Neural cell (in vitro differentiated cells): ENCODE measurements around the gene CLASP2. TPM values are rescaled to one million over a fixed set of nuclear protein-coding genes. Genes with fewer than 3 reads are reported as not detected.

Experiments used
- H2AFZ ChIP-seq: fragments of 200-600, 300-800 bp; sonication (generic), shearing (Covaris generic); 2 replicates; pipeline ENCODE4 v1.6.0; 2014; ENCODE audit warnings: low read depth, mild to moderate bottlenecking, antibody characterized with exemption, low read length, moderate library complexity
- H3F3A ChIP-seq: fragments of 200-600 bp; shearing (Covaris generic); 2 replicates; pipeline ENCODE4 v1.6.1; 2016; ENCODE audit warnings: mild to moderate bottlenecking, moderate library complexity, mixed read lengths, antibody characterized with exemption, low read length; ENCODE audit not compliant: insufficient read depth, poor library complexity, severe bottlenecking
- H3K27ac ChIP-seq: fragments of 200-600, 300-800 bp; sonication (generic), shearing (Covaris generic); 2 replicates; pipeline ENCODE4 v1.5.1; 2014; ENCODE audit warnings: mild to moderate bottlenecking, low read length, moderate library complexity
- H3K27me3 ChIP-seq: fragments of 300-800, 200-600 bp; sonication (generic), shearing (Covaris generic); 2 replicates; pipeline ENCODE4 v1.6.0; 2014; ENCODE audit warnings: mild to moderate bottlenecking, low read depth, low read length, moderate library complexity; ENCODE audit not compliant: insufficient read depth
- H3K36me3 ChIP-seq: fragments of 300-800, 200-600 bp; sonication (generic), shearing (Covaris generic); 2 replicates; pipeline ENCODE4 v1.5.1; 2014; ENCODE audit warnings: mild to moderate bottlenecking, antibody characterized with exemption, low read length, moderate library complexity; ENCODE audit not compliant: insufficient read depth
- H3K4me2 ChIP-seq: fragments of 300-800, 200-600 bp; sonication (generic), shearing (Covaris generic); 2 replicates; pipeline ENCODE4 v1.6.0; 2014; ENCODE audit warnings: mild to moderate bottlenecking, low read length
- H3K4me3 ChIP-seq: fragments of 300-800, 200-600 bp; sonication (generic), shearing (Covaris generic); 2 replicates; pipeline ENCODE4 v1.5.1; 2014; ENCODE audit warnings: mild to moderate bottlenecking, low read length, moderate library complexity
- H3K79me2 ChIP-seq: fragments of 200-600 bp; shearing (Covaris generic); replicated peaks from 2 replicates; pipeline ENCODE4 v1.6.0; 2014; ENCODE audit warnings: mild to moderate bottlenecking, low read length, moderate library complexity; ENCODE audit not compliant: insufficient read depth
- H3K9ac ChIP-seq: fragments of 300-800, 200-600 bp; sonication (generic), shearing (Covaris generic); 2 replicates; pipeline ENCODE4 v1.6.1; 2016; ENCODE audit warnings: mild to moderate bottlenecking, low read length, mixed read lengths
- H3K9me2 ChIP-seq: fragments of 200-600 bp; shearing (Covaris generic); 2 replicates; pipeline ENCODE4 v1.6.1; 2016; ENCODE audit warnings: mild to moderate bottlenecking, low read length, mixed read lengths; ENCODE audit not compliant: insufficient read depth
- H3K9me3 ChIP-seq: fragments of 200-600, 300-800 bp; sonication (generic), shearing (Covaris generic); 2 replicates; pipeline ENCODE4 v1.6.1; 2016; ENCODE audit warnings: mild to moderate bottlenecking, mixed run types, low read length, moderate library complexity, mixed read lengths
- H4K20me1 ChIP-seq: fragments of 200-600 bp; shearing (Covaris generic); 2 replicates; pipeline ENCODE4 v1.6.1; 2016; ENCODE audit warnings: mild to moderate bottlenecking, mixed run types; ENCODE audit not compliant: insufficient read depth
- CTCF ChIP-seq: fragments of 450-650 bp; IDR thresholded peaks from 2 replicates; pipeline ENCODE4 v1.5.1; 2014; ENCODE audit warnings: antibody characterized with exemption, mild to moderate bottlenecking, moderate library complexity; ENCODE audit not compliant: poor library complexity, severe bottlenecking
- EP300 ChIP-seq: fragments of 450-650 bp; conservative IDR thresholded peaks from 2 replicates; pipeline ENCODE4 v1.6.1; 2014; ENCODE audit warnings: antibody characterized with exemption, mild to moderate bottlenecking, moderate library complexity; ENCODE audit not compliant: poor library complexity, severe bottlenecking
- EZH2 ChIP-seq: fragments of 200-600, 300-800 bp; shearing (Covaris generic), sonication (generic); IDR thresholded peaks from 2 replicates; pipeline ENCODE4 v1.6.1; 2014; ENCODE audit warnings: antibody characterized with exemption, low read length, borderline replicate concordance, mild to moderate bottlenecking; ENCODE audit not compliant: insufficient read depth, poor library complexity, severe bottlenecking
- MXI1 ChIP-seq: fragments of 450-650 bp; conservative IDR thresholded peaks from 2 replicates; pipeline ENCODE4 v1.6.1; 2014; ENCODE audit warnings: antibody characterized with exemption, mild to moderate bottlenecking; ENCODE audit not compliant: poor library complexity, severe bottlenecking
- POLR2AphosphoS5 ChIP-seq: IDR thresholded peaks from 2 replicates; pipeline ENCODE4 v1.6.1; 2012
- RAD21 ChIP-seq: fragments of 450-650 bp; conservative IDR thresholded peaks from 2 replicates; pipeline ENCODE4 v1.6.1; 2014; ENCODE audit warnings: antibody characterized with exemption, mild to moderate bottlenecking, moderate library complexity
- REST ChIP-seq: IDR thresholded peaks from 2 replicates; pipeline ENCODE4 v1.6.1; 2012; ENCODE audit warnings: borderline replicate concordance
- SMC3 ChIP-seq: fragments of 450-650 bp; conservative IDR thresholded peaks from 2 replicates; pipeline ENCODE4 v1.6.1; 2014; ENCODE audit warnings: antibody characterized with exemption, mild to moderate bottlenecking, moderate library complexity; ENCODE audit not compliant: poor library complexity
- TAF1 ChIP-seq: IDR thresholded peaks from 2 replicates; pipeline ENCODE4 v1.6.1; 2012; ENCODE audit warnings: low read depth
- polyA plus RNA-seq: library from polyadenylated mRNA; depleted of rRNA; stranded (reverse); fragments of >200 nt; gene quantifications from 2 replicates; pipeline ENCODE4 v1.2.3, GENCODE V29; 2014

Gene CLASP2
- polyA plus RNA-seq, 1 donor from 2014 or later, result 938 TPM

- Histone ChIP-seq H4K20me1 (no peaks in the 10 kb centered on the region), H3K36me3 (no peaks in the 10 kb centered on the region), H2AFZ (no peak overlapping the region), H3K4me2 (no peak overlapping the region), H3K4me3 (no peak overlapping the region), H3F3A (no peaks in the 10 kb centered on the region), H3K9ac (no peak overlapping the region), H3K27ac (no peak overlapping the region), H3K27me3 (no peaks in the 10 kb centered on the region), H3K9me2 (no peaks in the 10 kb centered on the region), H3K9me3 (no peaks in the 10 kb centered on the region), H3K79me2 (no peaks in the 10 kb centered on the region)
- TF ChIP-seq MXI1 (no peak), EP300 (no peak), SMC3 (no peak), RAD21 (no peak), EZH2 (no peak), REST (no peak), POLR2AphosphoS5 (no peak), CTCF (no peak), TAF1 (no peak)
Observed at GRCh38 chr3:33491721-33492120, 226.3 kb downstream of the CLASP2 start.

- no peaks in the 10 kb centered on the region for H3K9me2 ChIP-seq
- H2AFZ ChIP-seq, result no peak overlapping the region
- no peaks in the 10 kb centered on the region for H3K36me3 ChIP-seq
- H3K4me2 ChIP-seq, result no peak overlapping the region
- no peaks in the 10 kb centered on the region for H3K79me2 ChIP-seq
- H3K4me3 ChIP-seq, result no peak overlapping the region
- H3F3A ChIP-seq, result no peaks in the 10 kb centered on the region
- TF ChIP-seq EZH2 (no peak), CTCF (no peak), EP300 (no peak), RAD21 (no peak), TAF1 (no peak), SMC3 (no peak), REST (no peak), MXI1 (no peak), POLR2AphosphoS5 (no peak)
- H3K27me3 ChIP-seq, result no peaks in the 10 kb centered on the region
- H3K9me3 ChIP-seq, result no peaks in the 10 kb centered on the region
- H3K9ac ChIP-seq, result no peak overlapping the region
- no peaks in the 10 kb centered on the region for H4K20me1 ChIP-seq
- no peak overlapping the region for H3K27ac ChIP-seq
Observed at GRCh38 chr3:33490641-33491241, 227.3 kb downstream of the CLASP2 start.
